ENCODE results near the gene FAM187B.

Gene FAM187B

GRCh38 chr19:35220315-35220921, 8.1 kb downstream of the FAM187B start:
- H3K4me3 ChIP-seq (ENCODE audit: low read depth in 1 of 2, low read length in 2 of 2) = no peak overlapping the region
- H3K36me3 ChIP-seq (ENCODE audit: control insufficient read depth in 1 of 2, insufficient read depth in 2 of 2, low read length in 2 of 2) = no peaks in the 10 kb centered on the region
- no peak overlapping the region for H3K9ac ChIP-seq (ENCODE audit: low read depth in 1 of 2, low read length in 2 of 2)
- H3K9me3 ChIP-seq (ENCODE audit: control insufficient read depth in 1 of 2, low read length in 2 of 2) = peaks cover 4 to 5% of the 10 kb centered on the region in 2 donors
- H3K27ac ChIP-seq (ENCODE audit: low read depth, low read length) = no peak overlapping the region
- peaks cover 9 to 14% of the 10 kb centered on the region in 2 donors for H3K4me1 ChIP-seq (ENCODE audit: control insufficient read depth in 1 of 2, insufficient read depth in 2 of 2, low read length in 2 of 2)
- no peaks in the 10 kb centered on the region for H3K27me3 ChIP-seq (ENCODE audit: control insufficient read depth in 1 of 2, insufficient read depth in 2 of 2, low read length in 2 of 2)

GRCh38 chr19:35219008-35219407, 9.5 kb downstream of the FAM187B start:
- peaks cover 15 to 16% of the 10 kb centered on the region in 2 donors for H3K4me1 ChIP-seq (ENCODE audit: control insufficient read depth in 1 of 2, insufficient read depth in 2 of 2, low read length in 2 of 2)
- H3K27me3 ChIP-seq (ENCODE audit: control insufficient read depth in 1 of 2, insufficient read depth in 2 of 2, low read length in 2 of 2) = no peaks in the 10 kb centered on the region

GRCh38 chr19:35217649-35217990, 10.9 kb downstream of the FAM187B start:
- Histone ChIP-seq H3K36me3 (ENCODE audit: control insufficient read depth in 1 of 2, insufficient read depth in 2 of 2, low read length in 2 of 2) (no peaks in the 10 kb centered on the region), H3K4me3 (ENCODE audit: low read depth in 1 of 2, low read length in 2 of 2) (no peak overlapping the region), H3K9me3 (ENCODE audit: control insufficient read depth in 1 of 2, low read length in 2 of 2) (peaks cover 4 to 5% of the 10 kb centered on the region in 2 donors), H3K27ac (ENCODE audit: low read depth, low read length) (no peak overlapping the region), H3K27me3 (ENCODE audit: control insufficient read depth in 1 of 2, insufficient read depth in 2 of 2, low read length in 2 of 2) (no peaks in the 10 kb centered on the region), H3K4me1 (ENCODE audit: control insufficient read depth in 1 of 2, insufficient read depth in 2 of 2, low read length in 2 of 2) (peaks cover 19 to 25% of the 10 kb centered on the region in 2 donors), H3K9ac (ENCODE audit: low read depth in 1 of 2, low read length in 2 of 2) (no peak overlapping the region)

More at GRCh38 chr19:35219008-35219407, 9.5 kb downstream of the FAM187B start:
- Histone ChIP-seq H3K4me3 (ENCODE audit: low read depth in 1 of 2, low read length in 2 of 2) (no peak overlapping the region), H3K9me3 (ENCODE audit: control insufficient read depth in 1 of 2, low read length in 2 of 2) (peaks cover 4 to 5% of the 10 kb centered on the region in 2 donors), H3K36me3 (ENCODE audit: control insufficient read depth in 1 of 2, insufficient read depth in 2 of 2, low read length in 2 of 2) (no peaks in the 10 kb centered on the region), H3K9ac (ENCODE audit: low read depth in 1 of 2, low read length in 2 of 2) (no peak overlapping the region), H3K27ac (ENCODE audit: low read depth, low read length) (no peak overlapping the region)

GRCh38 chr19:35216833-35217648, 11.5 kb downstream of the FAM187B start:
- H3K27ac ChIP-seq (ENCODE audit: low read depth, low read length) = no peak overlapping the region

GRCh38 chr19:35216016-35216832, 12.3 kb downstream of the FAM187B start:
- Histone ChIP-seq H3K4me3 (ENCODE audit: low read depth in 1 of 2, low read length in 2 of 2) (no peak overlapping the region), H3K4me1 (ENCODE audit: control insufficient read depth in 1 of 2, insufficient read depth in 2 of 2, low read length in 2 of 2) (peaks cover 23 to 36% of the 10 kb centered on the region in 2 donors), H3K9ac (ENCODE audit: low read depth in 1 of 2, low read length in 2 of 2) (no peak overlapping the region), H3K36me3 (ENCODE audit: control insufficient read depth in 1 of 2, insufficient read depth in 2 of 2, low read length in 2 of 2) (no peaks in the 10 kb centered on the region), H3K27ac (ENCODE audit: low read depth, low read length) (no peak overlapping the region), H3K27me3 (ENCODE audit: control insufficient read depth in 1 of 2, insufficient read depth in 2 of 2, low read length in 2 of 2) (no peaks in the 10 kb centered on the region), H3K9me3 (ENCODE audit: control insufficient read depth in 1 of 2, low read length in 2 of 2) (peaks cover 4 to 5% of the 10 kb centered on the region in 2 donors)

More at GRCh38 chr19:35216833-35217648, 11.5 kb downstream of the FAM187B start:
- Histone ChIP-seq H3K27me3 (ENCODE audit: control insufficient read depth in 1 of 2, insufficient read depth in 2 of 2, low read length in 2 of 2) (no peaks in the 10 kb centered on the region), H3K9ac (ENCODE audit: low read depth in 1 of 2, low read length in 2 of 2) (no peak overlapping the region), H3K36me3 (ENCODE audit: control insufficient read depth in 1 of 2, insufficient read depth in 2 of 2, low read length in 2 of 2) (no peaks in the 10 kb centered on the region), H3K4me1 (ENCODE audit: control insufficient read depth in 1 of 2, insufficient read depth in 2 of 2, low read length in 2 of 2) (peaks cover 22 to 28% of the 10 kb centered on the region in 2 donors), H3K4me3 (ENCODE audit: low read depth in 1 of 2, low read length in 2 of 2) (no peak overlapping the region), H3K9me3 (ENCODE audit: control insufficient read depth in 1 of 2, low read length in 2 of 2) (peaks cover 4 to 5% of the 10 kb centered on the region in 2 donors)

GRCh38 chr19:35214766-35215422, 13.6 kb downstream of the FAM187B start:
- Histone ChIP-seq H3K9ac (ENCODE audit: low read depth in 1 of 2, low read length in 2 of 2) (no peak overlapping the region), H3K9me3 (ENCODE audit: control insufficient read depth in 1 of 2, low read length in 2 of 2) (peaks cover 4 to 5% of the 10 kb centered on the region in 2 donors), H3K27me3 (ENCODE audit: control insufficient read depth in 1 of 2, insufficient read depth in 2 of 2, low read length in 2 of 2) (no peaks in the 10 kb centered on the region), H3K36me3 (ENCODE audit: control insufficient read depth in 1 of 2, insufficient read depth in 2 of 2, low read length in 2 of 2) (no peaks in the 10 kb centered on the region), H3K27ac (ENCODE audit: low read depth, low read length) (no peak overlapping the region), H3K4me3 (ENCODE audit: low read depth in 1 of 2, low read length in 2 of 2) (no peak overlapping the region), H3K4me1 (ENCODE audit: control insufficient read depth in 1 of 2, insufficient read depth in 2 of 2, low read length in 2 of 2) (peaks cover 19 to 26% of the 10 kb centered on the region in 2 donors)

GRCh38 chr19:35213663-35214632, 14.6 kb downstream of the FAM187B start:
- H3K9me3 ChIP-seq (ENCODE audit: control insufficient read depth in 1 of 2, low read length in 2 of 2) = peaks cover 4 to 5% of the 10 kb centered on the region in 2 donors
- H3K9ac ChIP-seq (ENCODE audit: low read depth in 1 of 2, low read length in 2 of 2) = peak overlapping the region; percentile 1 to 30
- no peaks in the 10 kb centered on the region for H3K36me3 ChIP-seq (ENCODE audit: control insufficient read depth in 1 of 2, insufficient read depth in 2 of 2, low read length in 2 of 2)
- H3K27me3 ChIP-seq (ENCODE audit: control insufficient read depth in 1 of 2, insufficient read depth in 2 of 2, low read length in 2 of 2) = no peaks in the 10 kb centered on the region
- H3K4me1 ChIP-seq (ENCODE audit: control insufficient read depth in 1 of 2, insufficient read depth in 2 of 2, low read length in 2 of 2) = peaks cover 19 to 26% of the 10 kb centered on the region in 2 donors
- peak overlapping the region; percentile 61 for H3K27ac ChIP-seq (ENCODE audit: low read depth, low read length)
- H3K4me3 ChIP-seq (ENCODE audit: low read depth in 1 of 2, low read length in 2 of 2) = no peak overlapping the region

- Histone ChIP-seq H3K4me1 (ENCODE audit: control insufficient read depth in 1 of 2, insufficient read depth in 2 of 2, low read length in 2 of 2) (peaks cover 19 to 26% of the 10 kb centered on the region in 2 donors), H3K36me3 (ENCODE audit: control insufficient read depth in 1 of 2, insufficient read depth in 2 of 2, low read length in 2 of 2) (no peaks in the 10 kb centered on the region), H3K27me3 (ENCODE audit: control insufficient read depth in 1 of 2, insufficient read depth in 2 of 2, low read length in 2 of 2) (no peaks in the 10 kb centered on the region), H3K27ac (ENCODE audit: low read depth, low read length) (no peak overlapping the region), H3K9ac (ENCODE audit: low read depth in 1 of 2, low read length in 2 of 2) (no peak overlapping the region), H3K9me3 (ENCODE audit: control insufficient read depth in 1 of 2, low read length in 2 of 2) (peaks cover 0 to under 1% of the 10 kb centered on the region in 2 donors), H3K4me3 (ENCODE audit: low read depth in 1 of 2, low read length in 2 of 2) (no peak overlapping the region)
Measured at GRCh38 chr19:35212241-35212640, 16.3 kb downstream of the FAM187B start.

Data from duodenal mucosa (tissue), 2 donors.